K562 (cell line): Measurements from ENCODE around the gene GALR1. TPM values are rescaled to one million over a fixed set of nuclear protein-coding genes. Genes with fewer than 3 reads are reported as not detected.
"Not testable (repeated sequence)": the region's sequence is repeated elsewhere in the genome, so short reads cannot be mapped to it uniquely, and the experiment has no call there.

Source experiments
- ATAC-seq: fragments of 200-7000 bp; cut with Tn5 transposase; 3 replicates; pipeline ENCODE4 v1.9.1; 2020; ENCODE audit warnings: moderate library complexity
- BruUV-seq: library from RNA; stranded (reverse); fragments of 400-500 nt; replicated peaks from 2 replicates; lab custom pipeline; 2021; lab: Mats Ljungman, UMichigan
- CTCF ChIA-PET: fragments of 300-600 bp; formaldehyde crosslinking; extraction: SDS; loops from one replicate; lab custom pipeline; 2021; ENCODE audit warnings: low intra/inter-chr PET ratio; lab: Yijun Ruan, JAX
- POLR2A ChIA-PET: fragments of 300-600, 350-650 bp; sonication (Branson Sonifier 250); formaldehyde crosslinking; extraction: SDS; loops from one replicate; lab custom pipeline; 2021; ENCODE audit warnings: antibody characterized with exemption, inconsistent platforms; lab: Yijun Ruan, JAX
- DNase-seq, 4 experiments: peaks; one replicate each; pipeline versions ENCODE4 v3.0.0 to v3.0.0-alpha.2; 2011 to 2018; ENCODE audit warnings: low spot score in 3 of 4, mixed read lengths in 3 of 4; ENCODE audit errors: extremely low read depth in 1 of 4
- FAIRE-seq: peaks from 2 replicates; lab custom pipeline; 2011; peaks lifted over from hg19 to GRCh38; lab: Jason Lieb, UNC
- H2AFZ ChIP-seq: 2 replicates; pipeline ENCODE4 v1.6.0; 2011; ENCODE audit warnings: low read depth, low read length, control low read depth, inconsistent platforms
- H3K27ac ChIP-seq: fragments of 200-600 bp; 3 replicates; pipeline ENCODE4 v1.8.0; 2011; ENCODE audit warnings: low read depth, mild to moderate bottlenecking, control low read depth, inconsistent platforms, low read length, moderate library complexity, mixed read lengths; ENCODE audit errors: extremely low read depth
- H3K27me3 ChIP-seq, 2 experiments: fragments of 300-600 bp in 1 of 2; 2 replicates in 1 of 2; 3 replicates in 1 of 2; pipeline versions ENCODE4 v1.6.0 to v1.8.0; 2011; ENCODE audit warnings: inconsistent platforms in 2 of 2, low read length in 2 of 2, mild to moderate bottlenecking in 1 of 2, mixed read lengths in 1 of 2, moderate library complexity in 1 of 2; ENCODE audit not compliant: control insufficient read depth in 2 of 2, insufficient read depth in 2 of 2
- H3K36me3 ChIP-seq: fragments of 300-600 bp; 3 replicates; pipeline ENCODE4 v1.8.0; 2011; ENCODE audit warnings: mild to moderate bottlenecking, low read length, inconsistent platforms; ENCODE audit not compliant: control insufficient read depth, insufficient read depth
- H3K4me1 ChIP-seq, 2 experiments: fragments of 200-600 bp in 1 of 2; replicated peaks in 1 of 2; 2 replicates in 1 of 2; 3 replicates in 1 of 2; pipeline versions ENCODE4 v1.5.1 to v1.8.0; 2011; ENCODE audit warnings: inconsistent platforms in 2 of 2, low read length in 2 of 2, mild to moderate bottlenecking in 1 of 2, mixed read lengths in 1 of 2, moderate library complexity in 1 of 2; ENCODE audit not compliant: control insufficient read depth in 2 of 2, insufficient read depth in 2 of 2
- H3K4me2 ChIP-seq: 2 replicates; pipeline ENCODE4 v1.6.1; 2011; ENCODE audit warnings: low read length, control low read depth, inconsistent platforms, mixed read lengths; ENCODE audit not compliant: insufficient read depth
- H3K4me3 ChIP-seq: fragments of 200-600 bp; sonication (generic), shearing (Covaris generic); 2 replicates; pipeline ENCODE4 v1.5.1; 2016; ENCODE audit warnings: control low read depth, inconsistent platforms
- H3K79me2 ChIP-seq: fragments of 200-600 bp; 3 replicates; pipeline ENCODE4 v1.8.0; 2011; ENCODE audit warnings: low read length, inconsistent platforms; ENCODE audit not compliant: control insufficient read depth, insufficient read depth
- H3K9ac ChIP-seq, 2 experiments: 2 replicates each; pipeline versions ENCODE4 v1.6.0 to v1.6.1; 2011; ENCODE audit warnings: low read depth in 2 of 2, low read length in 2 of 2, control low read depth in 1 of 2, inconsistent platforms in 1 of 2, mild to moderate bottlenecking in 1 of 2, mixed read lengths in 1 of 2; ENCODE audit not compliant: insufficient read depth in 1 of 2
- H3K9me1 ChIP-seq: one replicate; pipeline ENCODE4 v1.6.0; 2011; ENCODE audit warnings: inconsistent platforms, mild to moderate bottlenecking, low read length, moderate library complexity; ENCODE audit not compliant: control insufficient read depth, insufficient read depth
- H3K9me3 ChIP-seq: replicated peaks from 2 replicates; pipeline ENCODE4 v1.5.1; 2011; ENCODE audit warnings: low read depth, low read length, inconsistent platforms; ENCODE audit not compliant: control insufficient read depth, insufficient read depth
- H4K20me1 ChIP-seq: replicated peaks from 2 replicates; pipeline ENCODE4 v1.6.1; 2011; ENCODE audit warnings: low read length, inconsistent platforms, mixed read lengths; ENCODE audit not compliant: control insufficient read depth, insufficient read depth
- ADNP ChIP-seq: fragments of 200-800 bp; sonication (Bioruptor generic); IDR thresholded peaks from 2 replicates; pipeline ENCODE4 v1.6.1; 2016; ENCODE audit warnings: missing genetic modification characterization, missing compliant biosample characterization
- FOXM1 ChIP-seq, 2 experiments: fragments of 450-650 bp in 1 of 2; sonication (generic) in 1 of 2; formaldehyde crosslinking in 1 of 2; IDR thresholded peaks; 2 replicates each; pipeline versions ENCODE4 v1.6.1 to v1.9.0; 2017 to 2022; ENCODE audit warnings: low read depth in 2 of 2, mild to moderate bottlenecking in 2 of 2, missing genetic modification reagents in 1 of 2, moderate library complexity in 1 of 2
- RBM39 ChIP-seq: fragments of 200-400 bp; formaldehyde crosslinking; optimal IDR thresholded peaks from 2 replicates; pipeline ENCODE3; 2018; ENCODE audit warnings: low read depth, low read length
- SIX5 ChIP-seq, 2 experiments: IDR thresholded peaks; 2 replicates each; pipeline ENCODE4 v1.6.1; 2011; ENCODE audit warnings: low read length in 2 of 2, borderline replicate concordance in 1 of 2, low read depth in 1 of 2, mild to moderate bottlenecking in 1 of 2, moderate library complexity in 1 of 2; ENCODE audit not compliant: insufficient read depth in 1 of 2
- WGBS: fragments of 100-300 bp; shearing (Covaris generic); methylation state at CpG from one replicate; pipeline ENCODE4 v1.1.6; 2016; ENCODE audit warnings: low coverage, mixed read lengths; ENCODE audit not compliant: insufficient coverage; ENCODE audit errors: missing lambda C conversion rate; 5-methylcytosine and 5-hydroxymethylcytosine counted together
- in situ Hi-C: fragments of 300-500 bp; cut with MboI; formaldehyde crosslinking; loops from 4 replicates; pipeline ENCODE4 v1.15.0; 2018; ENCODE audit warnings: inconsistent platforms, mixed read lengths
- intact Hi-C: fragments of 100-400 bp; cut with micrococcal nuclease; formaldehyde crosslinking; loops from 2 replicates; pipeline ENCODE4 v1.14.2; 2022
- polyA plus RNA-seq, 8 experiments: library from polyadenylated mRNA; depleted of rRNA in 4 of 8; stranded (reverse) in 5 of 8; unstranded in 3 of 8; fragments of >200 nt; fragmentation: Nextera tagmentation in 2 of 8; fragmentation: Illumina TruSeq in 1 of 8; extraction: Ambion mirVana in 2 of 8; extraction: Trizol in 1 of 8; gene quantifications; 2 replicates each; pipeline versions ENCODE4 v1.2.1 to v1.2.3, GENCODE V29; 2011 to 2014; ENCODE audit warnings: inconsistent platforms in 1 of 8, missing spikeins in 1 of 8
- total RNA-seq, 7 experiments: library from RNA; depleted of rRNA in 6 of 7; stranded (reverse); fragments of >200 nt in 6 of 7; fragmentation: Illumina TruSeq in 2 of 7; extraction: Trizol in 2 of 7; gene quantifications; 2 replicates each; pipeline versions ENCODE4 v1.2.1 to v1.2.3, GENCODE V29; 2011 to 2021; ENCODE audit warnings: low replicate concordance in 1 of 7
- TF ChIP-seq, protein P1 (sequence below): fragments of 200-800 bp; sonication (Bioruptor generic); IDR thresholded peaks from 2 replicates; pipeline ENCODE4 v1.6.1; 2016; ENCODE audit warnings: missing genetic modification characterization, missing compliant biosample characterization

GALR1 gene
- total and polyA plus RNA-seq, 9 of the 15 experiments (the other 6 are each of a cell fraction or from before 2014, with no cell fraction given) = not detected

DNA sequence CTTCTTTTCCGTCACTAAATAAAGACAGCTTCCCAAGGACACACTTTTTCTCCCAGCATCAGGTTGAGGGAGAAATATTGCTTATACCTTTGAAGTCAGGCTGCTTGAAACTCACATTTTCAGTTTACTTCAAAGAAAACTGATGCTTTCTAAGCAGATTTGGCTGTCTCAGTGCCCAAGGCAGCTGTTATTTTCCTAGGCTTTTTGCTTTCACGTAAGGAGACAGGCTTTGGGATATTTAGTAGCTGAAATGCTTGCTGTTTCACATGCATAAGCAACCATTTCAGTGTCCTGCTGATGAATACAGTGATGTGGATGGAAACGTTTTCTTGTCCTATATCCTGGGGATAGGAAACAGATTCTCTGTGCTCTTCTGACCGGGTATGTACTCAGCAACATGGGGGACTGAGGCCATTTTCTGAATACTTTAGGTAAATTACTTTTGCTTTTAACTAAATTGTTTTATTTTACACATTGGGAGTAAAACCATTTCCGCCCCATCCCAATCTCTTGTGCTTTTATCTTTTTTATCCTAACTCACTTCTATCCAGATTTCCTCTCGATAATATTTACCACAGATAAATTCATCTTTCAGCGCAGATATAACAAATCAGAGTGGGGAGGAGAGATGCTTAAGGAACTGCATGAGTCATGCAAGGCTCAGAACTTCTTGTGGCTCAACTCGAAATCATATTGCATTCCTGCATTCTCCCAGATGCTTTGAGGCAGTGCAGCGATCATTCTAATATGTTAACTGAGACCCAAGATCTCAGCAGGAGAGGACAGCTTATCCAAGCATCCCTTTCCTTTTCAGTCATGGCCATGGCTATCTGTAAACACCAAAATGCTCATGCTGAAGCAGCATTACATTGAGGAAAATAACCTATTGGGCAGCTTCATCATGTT lies 22.2 kb downstream of the GALR1 start:
- Histone ChIP-seq H3K4me1 (no peaks in the 10 kb centered on the region), H3K4me3 (no peak overlapping the region), H3K4me2 (no peak overlapping the region), H3K36me3 (no peaks in the 10 kb centered on the region), H3K9ac (no peak overlapping the region)
- POLR2A ChIA-PET = no interaction called here
- no peak for TF ChIP-seq RBM39
- TF ChIP-seq FOXM1 (IDR thresholded peaks at IDR 0.05; ENCODE audit: low read depth) = no peak
- TF ChIP-seq FOXM1 (CRISPR knock-in tag; IDR thresholded peaks at IDR 0.05; ENCODE audit: low read depth) = no peak
- TF ChIP-seq, protein P1, sequence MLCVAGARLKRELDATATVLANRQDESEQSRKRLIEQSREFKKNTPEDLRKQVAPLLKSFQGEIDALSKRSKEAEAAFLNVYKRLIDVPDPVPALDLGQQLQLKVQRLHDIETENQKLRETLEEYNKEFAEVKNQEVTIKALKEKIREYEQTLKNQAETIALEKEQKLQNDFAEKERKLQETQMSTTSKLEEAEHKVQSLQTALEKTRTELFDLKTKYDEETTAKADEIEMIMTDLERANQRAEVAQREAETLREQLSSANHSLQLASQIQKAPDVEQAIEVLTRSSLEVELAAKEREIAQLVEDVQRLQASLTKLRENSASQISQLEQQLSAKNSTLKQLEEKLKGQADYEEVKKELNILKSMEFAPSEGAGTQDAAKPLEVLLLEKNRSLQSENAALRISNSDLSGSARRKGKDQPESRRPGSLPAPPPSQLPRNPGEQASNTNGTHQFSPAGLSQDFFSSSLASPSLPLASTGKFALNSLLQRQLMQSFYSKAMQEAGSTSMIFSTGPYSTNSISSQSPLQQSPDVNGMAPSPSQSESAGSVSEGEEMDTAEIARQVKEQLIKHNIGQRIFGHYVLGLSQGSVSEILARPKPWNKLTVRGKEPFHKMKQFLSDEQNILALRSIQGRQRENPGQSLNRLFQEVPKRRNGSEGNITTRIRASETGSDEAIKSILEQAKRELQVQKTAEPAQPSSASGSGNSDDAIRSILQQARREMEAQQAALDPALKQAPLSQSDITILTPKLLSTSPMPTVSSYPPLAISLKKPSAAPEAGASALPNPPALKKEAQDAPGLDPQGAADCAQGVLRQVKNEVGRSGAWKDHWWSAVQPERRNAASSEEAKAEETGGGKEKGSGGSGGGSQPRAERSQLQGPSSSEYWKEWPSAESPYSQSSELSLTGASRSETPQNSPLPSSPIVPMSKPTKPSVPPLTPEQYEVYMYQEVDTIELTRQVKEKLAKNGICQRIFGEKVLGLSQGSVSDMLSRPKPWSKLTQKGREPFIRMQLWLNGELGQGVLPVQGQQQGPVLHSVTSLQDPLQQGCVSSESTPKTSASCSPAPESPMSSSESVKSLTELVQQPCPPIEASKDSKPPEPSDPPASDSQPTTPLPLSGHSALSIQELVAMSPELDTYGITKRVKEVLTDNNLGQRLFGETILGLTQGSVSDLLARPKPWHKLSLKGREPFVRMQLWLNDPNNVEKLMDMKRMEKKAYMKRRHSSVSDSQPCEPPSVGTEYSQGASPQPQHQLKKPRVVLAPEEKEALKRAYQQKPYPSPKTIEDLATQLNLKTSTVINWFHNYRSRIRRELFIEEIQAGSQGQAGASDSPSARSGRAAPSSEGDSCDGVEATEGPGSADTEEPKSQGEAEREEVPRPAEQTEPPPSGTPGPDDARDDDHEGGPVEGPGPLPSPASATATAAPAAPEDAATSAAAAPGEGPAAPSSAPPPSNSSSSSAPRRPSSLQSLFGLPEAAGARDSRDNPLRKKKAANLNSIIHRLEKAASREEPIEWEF (CRISPR knock-in tag) = no peak
- no peak for TF ChIP-seq ADNP
- no peak for TF ChIP-seq SIX5 (IDR thresholded peaks at IDR 0.05; ENCODE audit: borderline replicate concordance in 1 of 2, insufficient read depth in 1 of 2, low read depth in 1 of 2, low read length in 2 of 2)
- TF ChIP-seq, all 486 proteins: peak for 0
- DNase-seq = no peak
- intact Hi-C loops = no loop called here
- CTCF ChIA-PET = no interaction called here
- H3K27ac ChIP-seq = no peak overlapping the region
- BruUV-seq = no TSS peak
- H3K79me2 ChIP-seq = no peaks in the 10 kb centered on the region
- H3K27me3 ChIP-seq = no peaks in the 10 kb centered on the region
- H3K9me1 ChIP-seq = no peaks in the 10 kb centered on the region
- in situ Hi-C loops = no loop called here
- FAIRE-seq = no peak
- no peaks in the 10 kb centered on the region for H3K9me3 ChIP-seq
- H2AFZ ChIP-seq = no peak overlapping the region
- no peak for ATAC-seq
- 1% methylated on average over 9 of the region's 9 CpGs for WGBS
- no peaks in the 10 kb centered on the region for H4K20me1 ChIP-seq

DNA sequence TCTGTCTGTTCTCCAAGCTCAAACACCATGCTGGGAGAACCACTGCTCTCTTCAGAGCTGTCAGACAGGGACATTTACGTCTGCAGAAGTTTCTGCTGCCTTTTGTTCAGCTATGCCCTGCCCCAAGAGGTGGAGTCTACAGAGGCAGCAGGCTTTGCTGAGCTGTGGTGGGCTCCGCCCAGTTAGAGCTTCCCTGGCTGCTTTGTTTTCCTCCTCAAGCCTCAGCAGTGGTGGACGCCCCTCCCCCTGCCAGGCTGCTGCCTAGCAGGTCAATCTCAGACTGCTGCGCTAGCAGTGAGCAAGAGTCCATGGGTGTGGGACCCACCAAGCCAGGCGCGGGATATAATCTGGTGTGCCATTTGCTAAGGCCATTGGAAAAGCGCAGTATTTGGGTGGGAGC lies 41.2 kb downstream of the GALR1 start:
- H4K20me1 ChIP-seq, CTCF ChIA-PET, H3K9ac ChIP-seq, intact Hi-C loops, ATAC-seq, H3K79me2 ChIP-seq, H3K27me3 ChIP-seq, H3K9me1 ChIP-seq, H3K4me1 ChIP-seq, in situ Hi-C loops, DNase-seq, H3K27ac ChIP-seq, POLR2A ChIA-PET, FAIRE-seq, H2AFZ ChIP-seq, H3K4me2 ChIP-seq, H3K9me3 ChIP-seq, H3K36me3 ChIP-seq, H3K4me3 ChIP-seq, BruUV-seq: not testable (repeated sequence)
- WGBS = 0% methylated on average over 3 of the region's 7 CpGs
